ENCODE measurements around the gene ZNF611.
A peak's percentile ranks its signal among the peaks of the same experiment; 100 is the strongest.
"Not testable (repeated sequence)": the region's sequence is repeated elsewhere in the genome, so short reads cannot be mapped to it uniquely, and the experiment has no call there.

The ZNF611 gene

DNA sequence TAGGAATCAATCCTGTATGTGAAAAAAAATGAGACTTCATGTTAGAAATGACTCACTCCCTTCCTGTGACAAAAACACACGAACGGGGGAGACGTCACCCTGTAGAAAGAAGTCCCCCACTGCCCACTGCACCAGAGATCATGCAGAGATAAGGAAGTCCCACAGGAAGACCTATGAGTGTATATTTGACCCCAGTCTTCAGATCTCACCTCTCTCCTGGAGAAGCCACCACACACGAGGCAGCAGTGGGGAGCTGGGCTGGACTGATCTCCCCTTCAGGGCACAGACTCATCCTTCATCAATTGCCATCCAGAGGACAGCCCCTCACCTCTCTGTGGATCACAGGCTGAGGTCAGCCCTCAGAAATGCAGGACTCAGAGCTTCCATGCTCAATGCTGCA lies 18.9 kb downstream of the ZNF611 start:
- H3K9ac ChIP-seq (ENCODE audit: low read length); H3K4me1 ChIP-seq (ENCODE audit: control insufficient read depth, insufficient read depth, low read length); H3K9me3 ChIP-seq (ENCODE audit: control insufficient read depth, low read length); H3K4me3 ChIP-seq (ENCODE audit: low read length); DNase-seq (ENCODE audit: low read depth); H3K27me3 ChIP-seq (replicated peaks; ENCODE audit: control insufficient read depth, insufficient read depth, low read length): not testable (repeated sequence)
- peaks cover 37% of the 10 kb centered on the region for H3K36me3 ChIP-seq (ENCODE audit: control insufficient read depth, insufficient read depth, low read length, severe bottlenecking)

DNA sequence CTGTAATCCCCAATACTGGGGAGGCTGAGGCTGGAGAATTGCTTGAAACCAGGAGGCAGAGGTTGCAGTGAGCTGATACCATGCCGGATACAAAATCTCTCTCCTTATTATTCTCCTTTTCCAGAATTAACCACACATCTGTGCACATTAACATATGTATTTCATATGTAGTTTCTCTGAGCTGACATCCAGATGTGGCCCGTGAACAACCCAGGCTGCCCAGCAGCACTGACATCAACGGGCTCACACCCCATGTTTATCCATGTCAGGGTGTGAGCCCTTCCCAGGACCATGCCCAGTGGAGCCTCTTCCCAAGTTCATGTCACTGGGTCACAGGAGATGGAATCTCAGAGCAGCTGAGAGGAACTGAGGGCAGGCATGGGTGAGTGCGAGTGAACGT lies 19.5 kb downstream of the ZNF611 start:
- H3K36me3 ChIP-seq (ENCODE audit: control insufficient read depth, insufficient read depth, low read length, severe bottlenecking) = peaks cover 42% of the 10 kb centered on the region
- not testable (repeated sequence) for H3K4me3 ChIP-seq (ENCODE audit: low read length)

DNA sequence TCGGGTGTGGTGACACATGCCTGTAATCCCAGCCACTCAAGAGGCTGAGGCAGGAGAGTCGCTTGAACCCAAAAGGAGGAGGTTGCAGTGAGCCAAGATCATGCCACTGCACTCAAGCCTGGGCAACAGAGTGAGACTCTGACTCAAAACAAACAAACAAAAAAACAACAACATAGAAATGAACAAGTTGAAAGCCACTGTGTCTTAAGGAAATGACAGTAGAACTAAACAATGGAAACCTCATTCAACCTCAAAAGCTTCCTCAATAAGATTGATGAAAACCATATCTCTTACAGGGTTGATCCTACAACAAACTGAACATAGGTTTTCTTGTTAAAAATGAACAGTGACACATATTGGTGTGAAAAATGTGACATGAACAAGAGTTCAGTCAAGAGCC lies 21.8 kb downstream of the ZNF611 start:
- not testable (repeated sequence) for DNase-seq (ENCODE audit: low read depth); H3K9ac ChIP-seq (ENCODE audit: low read length); H3K9me3 ChIP-seq (ENCODE audit: control insufficient read depth, low read length); H3K27me3 ChIP-seq (replicated peaks; ENCODE audit: control insufficient read depth, insufficient read depth, low read length); H3K4me3 ChIP-seq (ENCODE audit: low read length); H3K4me1 ChIP-seq (ENCODE audit: control insufficient read depth, insufficient read depth, low read length)
- peaks cover 47% of the 10 kb centered on the region for H3K36me3 ChIP-seq (ENCODE audit: control insufficient read depth, insufficient read depth, low read length, severe bottlenecking)

More for the DNA sequence above, 19.5 kb downstream of the ZNF611 start:
- H3K9ac ChIP-seq (ENCODE audit: low read length); H3K9me3 ChIP-seq (ENCODE audit: control insufficient read depth, low read length); DNase-seq (ENCODE audit: low read depth); H3K27me3 ChIP-seq (replicated peaks; ENCODE audit: control insufficient read depth, insufficient read depth, low read length); H3K4me1 ChIP-seq (ENCODE audit: control insufficient read depth, insufficient read depth, low read length): not testable (repeated sequence)

DNA sequence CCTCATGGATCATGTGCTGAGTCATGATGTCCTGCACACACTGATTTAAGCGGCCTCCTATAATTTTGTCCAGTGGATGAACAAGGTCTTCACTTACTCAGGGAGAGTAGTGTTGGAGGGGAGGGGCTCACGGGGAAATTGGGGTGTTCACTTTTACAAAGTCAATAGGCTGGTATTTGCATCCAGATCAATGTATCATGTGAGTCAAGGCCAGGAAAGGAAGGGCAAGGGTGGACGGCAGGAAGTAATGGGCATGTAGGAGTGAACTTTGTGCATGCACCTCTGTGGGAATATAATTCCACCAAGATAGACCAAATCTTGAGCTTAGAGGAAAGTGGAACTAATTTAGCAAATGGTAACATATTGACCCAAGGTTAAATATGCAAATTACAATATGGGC lies 23.2 kb downstream of the ZNF611 start:
- DNase-seq (ENCODE audit: low read depth); H3K27me3 ChIP-seq (replicated peaks; ENCODE audit: control insufficient read depth, insufficient read depth, low read length); H3K4me1 ChIP-seq (ENCODE audit: control insufficient read depth, insufficient read depth, low read length); H3K4me3 ChIP-seq (ENCODE audit: low read length); H3K9ac ChIP-seq (ENCODE audit: low read length): not testable (repeated sequence)
- Histone ChIP-seq H3K36me3 (ENCODE audit: control insufficient read depth, insufficient read depth, low read length, severe bottlenecking) (peaks cover 54% of the 10 kb centered on the region), H3K9me3 (ENCODE audit: control insufficient read depth, low read length) (peaks cover 17% of the 10 kb centered on the region)

DNA sequence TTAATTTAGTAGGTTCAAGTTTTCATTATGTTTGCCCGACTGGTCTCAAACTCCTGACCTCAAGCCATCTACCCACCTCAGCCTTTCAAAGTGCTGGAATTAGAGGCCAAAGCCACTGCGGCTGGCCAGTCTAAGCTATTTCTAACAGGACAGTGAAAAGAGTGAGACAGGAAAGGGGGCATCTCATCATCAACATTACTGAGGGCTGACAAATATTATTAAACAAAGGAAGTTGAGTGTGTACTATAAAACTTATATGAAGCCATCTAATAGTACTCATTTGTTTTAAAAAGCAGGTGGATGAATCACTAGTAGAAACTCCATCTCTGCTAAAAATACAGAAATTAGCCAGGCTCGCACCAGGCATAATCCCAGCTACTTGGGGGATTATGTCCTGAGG lies 24.3 kb downstream of the ZNF611 start:
- Histone ChIP-seq H3K9me3 (ENCODE audit: control insufficient read depth, low read length) (peaks cover 28% of the 10 kb centered on the region), H3K9ac (ENCODE audit: low read length) (no peak overlapping the region), H3K4me3 (ENCODE audit: low read length) (no peak overlapping the region), H3K36me3 (ENCODE audit: control insufficient read depth, insufficient read depth, low read length, severe bottlenecking) (peaks cover 65% of the 10 kb centered on the region), H3K4me1 (ENCODE audit: control insufficient read depth, insufficient read depth, low read length) (no peaks in the 10 kb centered on the region), H3K27me3 (replicated peaks; ENCODE audit: control insufficient read depth, insufficient read depth, low read length) (no peaks in the 10 kb centered on the region)
- DNase-seq (ENCODE audit: low read depth) = no peak

DNA sequence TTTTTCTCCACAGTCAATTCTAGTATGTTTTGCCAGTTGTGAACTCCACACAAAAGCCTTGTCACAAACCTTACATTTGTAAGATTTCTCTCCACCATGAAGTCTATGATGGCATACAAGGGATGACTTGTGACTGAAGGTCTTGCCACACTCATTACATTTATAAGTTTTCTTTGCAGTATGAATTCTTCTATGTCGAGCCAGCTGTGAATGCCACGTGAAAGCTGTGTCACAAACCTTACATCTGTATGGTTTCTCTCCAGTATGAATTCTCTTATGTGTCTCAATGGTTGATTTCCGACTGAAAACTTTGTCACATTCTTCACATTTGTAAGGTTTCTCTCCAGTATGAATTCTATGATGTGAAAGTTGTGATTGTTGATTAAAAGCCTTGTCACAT lies 29.2 kb downstream of the ZNF611 start:
- H3K9me3 ChIP-seq (ENCODE audit: control insufficient read depth, low read length) = peaks cover 49% of the 10 kb centered on the region

DNA sequence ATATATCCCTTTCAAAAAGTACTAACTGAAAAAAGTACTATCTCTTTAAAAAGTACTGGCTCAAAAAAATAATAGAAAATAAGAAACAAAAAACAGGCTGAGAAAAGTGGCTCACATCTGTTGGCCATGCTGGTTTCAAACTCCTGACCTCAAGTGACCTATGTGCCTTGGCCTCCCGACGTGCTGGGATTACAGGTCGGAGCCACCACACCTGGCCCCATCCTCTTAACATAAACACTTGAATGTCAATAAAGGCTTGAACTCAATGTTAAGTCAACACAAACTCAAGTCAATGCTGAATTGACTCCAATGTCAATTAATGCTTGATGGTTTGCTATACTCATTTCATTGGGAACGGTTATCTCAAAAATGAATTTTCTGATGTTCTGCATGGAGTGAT lies 30.9 kb downstream of the ZNF611 start:
- no peaks in the 10 kb centered on the region for H3K4me1 ChIP-seq (ENCODE audit: control insufficient read depth, insufficient read depth, low read length)
- no peaks in the 10 kb centered on the region for H3K27me3 ChIP-seq (replicated peaks; ENCODE audit: control insufficient read depth, insufficient read depth, low read length)
- peak overlapping the region; percentile 19 for H3K4me3 ChIP-seq (ENCODE audit: low read length)
- no peak overlapping the region for H3K9ac ChIP-seq (ENCODE audit: low read length)
- H3K9me3 ChIP-seq (ENCODE audit: control insufficient read depth, low read length) = peaks cover 49% of the 10 kb centered on the region
- H3K36me3 ChIP-seq (ENCODE audit: control insufficient read depth, insufficient read depth, low read length, severe bottlenecking) = peaks cover 36% of the 10 kb centered on the region
- DNase-seq (ENCODE audit: low read depth) = no peak

More for the DNA sequence above, 29.2 kb downstream of the ZNF611 start:
- Histone ChIP-seq H3K36me3 (ENCODE audit: control insufficient read depth, insufficient read depth, low read length, severe bottlenecking) (peaks cover 43% of the 10 kb centered on the region), H3K4me3 (ENCODE audit: low read length) (peak overlapping the region; percentile 46)
- H3K9ac ChIP-seq (ENCODE audit: low read length); DNase-seq (ENCODE audit: low read depth); H3K27me3 ChIP-seq (replicated peaks; ENCODE audit: control insufficient read depth, insufficient read depth, low read length); H3K4me1 ChIP-seq (ENCODE audit: control insufficient read depth, insufficient read depth, low read length): not testable (repeated sequence)

DNA sequence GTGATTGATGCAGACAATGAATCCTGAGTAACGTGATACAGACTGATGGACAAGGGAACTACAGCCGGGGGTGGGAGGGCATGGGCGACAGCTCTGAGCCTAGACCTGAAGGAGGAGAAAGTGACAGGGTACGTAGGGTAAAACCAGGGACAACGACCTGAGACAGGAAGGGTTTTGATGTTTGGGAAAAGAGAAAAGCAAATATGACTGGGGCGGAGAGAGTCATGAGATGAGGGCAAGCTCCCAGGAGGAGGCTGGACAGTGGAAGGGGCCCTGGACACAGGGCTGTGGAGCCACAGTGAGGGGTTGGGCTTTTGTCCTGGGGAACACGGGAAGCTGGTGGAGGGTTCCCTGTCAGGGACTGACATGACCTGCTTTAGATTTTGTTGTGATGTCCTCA lies 34.2 kb downstream of the ZNF611 start:
- Histone ChIP-seq H3K4me3 (ENCODE audit: low read length) (no peak overlapping the region), H3K9ac (ENCODE audit: low read length) (no peak overlapping the region), H3K36me3 (ENCODE audit: control insufficient read depth, insufficient read depth, low read length, severe bottlenecking) (peaks cover 19% of the 10 kb centered on the region), H3K27me3 (replicated peaks; ENCODE audit: control insufficient read depth, insufficient read depth, low read length) (no peaks in the 10 kb centered on the region), H3K4me1 (ENCODE audit: control insufficient read depth, insufficient read depth, low read length) (no peaks in the 10 kb centered on the region), H3K9me3 (ENCODE audit: control insufficient read depth, low read length) (peaks cover 22% of the 10 kb centered on the region)
- DNase-seq (ENCODE audit: low read depth) = no peak

DNA sequence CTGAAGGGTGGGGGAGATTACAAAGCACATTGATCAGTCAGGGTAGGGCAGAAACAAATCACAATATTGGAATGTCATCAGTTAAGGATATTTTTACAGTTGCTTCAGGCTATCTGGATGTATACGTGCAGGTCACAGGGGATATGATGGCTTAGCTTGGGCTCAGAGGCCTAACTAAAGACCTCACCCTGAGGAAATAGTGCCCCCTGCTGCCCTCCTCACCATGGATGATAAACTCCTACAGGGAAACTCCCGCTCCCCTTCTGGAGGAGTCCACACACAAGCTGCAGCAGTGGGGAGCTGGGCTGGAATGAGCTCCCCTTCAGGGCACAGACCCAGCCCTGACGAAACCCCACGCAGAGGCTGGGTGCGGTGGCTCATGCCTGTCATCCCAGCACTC lies 35.3 kb downstream of the ZNF611 start:
- H3K4me1 ChIP-seq (ENCODE audit: control insufficient read depth, insufficient read depth, low read length); H3K9ac ChIP-seq (ENCODE audit: low read length); H3K27me3 ChIP-seq (replicated peaks; ENCODE audit: control insufficient read depth, insufficient read depth, low read length); H3K36me3 ChIP-seq (ENCODE audit: control insufficient read depth, insufficient read depth, low read length, severe bottlenecking); H3K4me3 ChIP-seq (ENCODE audit: low read length): not testable (repeated sequence)
- peaks cover 11% of the 10 kb centered on the region for H3K9me3 ChIP-seq (ENCODE audit: control insufficient read depth, low read length)
- DNase-seq (ENCODE audit: low read depth) = peak; percentile 14

DNA sequence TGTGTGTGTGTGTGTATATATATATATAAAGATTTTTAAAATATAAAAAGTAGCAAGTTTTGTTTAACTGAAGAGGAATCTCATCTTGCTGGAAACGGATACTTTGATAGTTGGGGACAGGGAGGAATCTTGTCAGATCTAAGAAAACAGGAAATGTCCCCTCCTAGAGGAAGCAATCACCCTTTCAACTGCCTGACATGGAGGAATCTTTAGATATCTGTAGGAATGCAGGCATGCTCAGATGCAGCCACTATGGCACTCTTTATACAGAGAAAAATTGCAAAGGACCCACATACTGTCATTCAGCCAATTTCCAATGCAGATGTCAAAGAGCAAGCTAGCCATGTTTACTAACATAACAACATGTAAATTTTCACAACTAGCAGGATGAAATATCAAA lies 38.8 kb downstream of the ZNF611 start:
- H3K4me3 ChIP-seq (ENCODE audit: low read length) = no peak overlapping the region
- H3K4me1 ChIP-seq (ENCODE audit: control insufficient read depth, insufficient read depth, low read length) = peaks cover 7% of the 10 kb centered on the region
- H3K9me3 ChIP-seq (ENCODE audit: control insufficient read depth, low read length) = no peaks in the 10 kb centered on the region
- H3K9ac ChIP-seq (ENCODE audit: low read length) = no peak overlapping the region
- no peaks in the 10 kb centered on the region for H3K36me3 ChIP-seq (ENCODE audit: control insufficient read depth, insufficient read depth, low read length, severe bottlenecking)
- no peak for DNase-seq (ENCODE audit: low read depth)
- no peaks in the 10 kb centered on the region for H3K27me3 ChIP-seq (replicated peaks; ENCODE audit: control insufficient read depth, insufficient read depth, low read length)

DNA sequence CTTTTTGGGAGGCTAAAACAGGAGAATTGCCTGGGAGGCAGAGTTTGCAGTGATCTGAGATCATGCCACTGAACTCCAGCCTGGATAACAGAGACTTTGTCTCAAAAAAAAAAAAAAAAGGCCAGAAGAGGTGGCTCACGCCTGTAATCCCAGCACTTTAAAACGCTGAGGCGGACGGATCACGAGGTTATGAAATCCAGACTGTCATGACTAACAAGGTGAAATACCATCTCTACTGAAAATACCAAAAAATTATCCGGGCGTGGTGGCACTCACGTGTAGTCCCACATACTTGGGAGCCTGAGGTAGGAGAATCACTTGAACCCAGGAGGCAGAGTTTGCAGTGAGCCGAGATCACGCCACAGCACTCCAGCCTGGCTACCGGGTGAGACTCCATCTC lies 39.9 kb downstream of the ZNF611 start:
- Histone ChIP-seq H3K27me3 (replicated peaks; ENCODE audit: control insufficient read depth, insufficient read depth, low read length) (no peaks in the 10 kb centered on the region), H3K4me3 (ENCODE audit: low read length) (no peak overlapping the region), H3K9me3 (ENCODE audit: control insufficient read depth, low read length) (no peaks in the 10 kb centered on the region), H3K4me1 (ENCODE audit: control insufficient read depth, insufficient read depth, low read length) (peaks cover 9% of the 10 kb centered on the region), H3K9ac (ENCODE audit: low read length) (no peak overlapping the region), H3K36me3 (ENCODE audit: control insufficient read depth, insufficient read depth, low read length, severe bottlenecking) (no peaks in the 10 kb centered on the region)
- DNase-seq (ENCODE audit: low read depth) = no peak

DNA sequence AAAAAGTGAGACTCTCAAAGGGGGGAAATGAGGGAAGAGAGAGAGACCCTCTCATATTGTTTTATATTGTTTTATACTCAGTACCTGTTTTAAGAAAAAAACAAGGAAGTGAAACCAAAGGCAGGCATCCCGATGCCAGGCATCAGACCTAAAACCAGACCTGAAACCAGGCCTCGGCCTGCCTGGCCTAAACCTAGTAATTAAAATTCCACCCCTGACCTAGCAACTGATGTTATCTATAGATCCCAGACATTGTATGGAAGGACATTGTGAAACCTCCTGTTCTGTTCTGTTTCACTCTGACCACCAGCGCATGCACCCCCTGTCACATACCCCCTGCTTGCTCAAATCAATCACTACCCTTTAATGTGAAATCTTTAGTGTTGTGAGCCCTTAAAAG lies 40.6 kb downstream of the ZNF611 start:
- not testable (repeated sequence) for H3K9ac ChIP-seq (ENCODE audit: low read length); H3K4me1 ChIP-seq (ENCODE audit: control insufficient read depth, insufficient read depth, low read length); DNase-seq (ENCODE audit: low read depth); H3K4me3 ChIP-seq (ENCODE audit: low read length); H3K9me3 ChIP-seq (ENCODE audit: control insufficient read depth, low read length); H3K36me3 ChIP-seq (ENCODE audit: control insufficient read depth, insufficient read depth, low read length, severe bottlenecking); H3K27me3 ChIP-seq (replicated peaks; ENCODE audit: control insufficient read depth, insufficient read depth, low read length)

All from adipocyte (in vitro differentiated cells).